Measurements from ENCODE around the gene SLC17A9. TPM values are rescaled to one million over a fixed set of nuclear protein-coding genes. Genes with fewer than 3 reads are reported as not detected.

The SLC17A9 gene
- total and polyA plus RNA-seq, 2 donors (not counting 1 experiment from before 2014, with no cell fraction given): 33.0 to 141 TPM

DNA sequence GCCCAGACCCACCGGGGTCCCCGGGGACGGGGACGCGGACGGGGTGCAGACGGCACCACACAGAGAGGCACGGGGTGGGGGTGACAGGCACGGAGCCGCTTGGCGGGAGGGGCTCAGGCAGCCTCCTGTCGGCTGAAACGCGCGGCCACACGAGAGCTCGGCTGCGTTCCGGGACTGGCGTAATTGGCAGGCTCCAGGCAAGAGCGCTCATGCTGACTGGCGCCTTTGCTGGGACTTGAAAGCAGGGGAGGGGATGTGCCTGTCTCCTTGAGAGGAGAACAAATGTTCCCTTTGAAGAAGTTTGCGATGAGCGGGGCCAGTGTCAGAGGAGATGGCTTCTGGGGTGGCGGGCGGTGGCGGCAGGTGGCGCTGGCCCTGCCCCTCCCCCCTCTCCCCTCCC lies 28.5 kb downstream of the SLC17A9 start:
- peak overlapping the region; percentile 44 for H3K4me2 ChIP-seq (replicated peaks; ENCODE audit: low read depth, low read length, poor library complexity, severe bottlenecking)

More for the DNA sequence above, 28.5 kb downstream of the SLC17A9 start:
- CTCF ChIA-PET: interaction anchor here (0.7 to 3.7 kb wide), 2 partner anchors 8 to 10 kb away, joined by 3 to 24 read pairs; no protein-coding TSS in a partner anchor
- ATAC-seq (ENCODE audit: low read depth) (no peak), DNase-seq (peak; percentile 59)
- Mint-ChIP-seq H3K27ac (no peak overlapping the region), H3K27me3 (peaks cover 53% of the 10 kb centered on the region), H3K4me1 (peaks cover 47% of the 10 kb centered on the region), H3K4me3 (peak overlapping the region; percentile 52), H3K9me3 (ENCODE audit: insufficient read depth) (no peaks in the 10 kb centered on the region)
- Histone ChIP-seq H3K27ac (ENCODE audit: low read length in 2 of 2) (no peak overlapping the region), H3K4me3 (ENCODE audit: control extremely low read depth in 1 of 5, extremely low read depth in 1 of 5, insufficient read depth in 1 of 5, low read depth in 2 of 5, low read length in 4 of 5) (no peak overlapping the region), H4K20me1 (ENCODE audit: control insufficient read depth, insufficient read depth, low read length, poor library complexity, severe bottlenecking) (peaks cover 7% of the 10 kb centered on the region), H2AFZ (ENCODE audit: insufficient read depth, low read depth, low read length, poor library complexity, severe bottlenecking) (no peak overlapping the region), H3K9me3 (ENCODE audit: control extremely low read depth in 1 of 3, control insufficient read depth in 2 of 3, insufficient read depth in 1 of 3, low read length in 2 of 3) (peaks cover 0 to 28% (median 0%) of the 10 kb centered on the region in 3 donors), H3K27me3 (replicated peaks in 1 of 4; ENCODE audit: control extremely low read depth in 1 of 4, control insufficient read depth in 3 of 4, insufficient read depth in 4 of 4, low read length in 3 of 4) (peaks cover 0 to 85% (median 40%) of the 10 kb centered on the region in 4 experiments), H3K36me3 (replicated peaks in 1 of 2; ENCODE audit: control extremely low read depth in 1 of 2, control insufficient read depth in 1 of 2, extremely low read depth in 1 of 2, insufficient read depth in 2 of 2, low read length in 1 of 2) (no peaks in the 10 kb centered on the region), H3K4me1 (ENCODE audit: control insufficient read depth in 2 of 2, insufficient read depth in 2 of 2, low read length in 2 of 2) (peaks cover 53 to 58% of the 10 kb centered on the region in 2 donors), H3K79me2 (ENCODE audit: control insufficient read depth, insufficient read depth, low read length) (no peaks in the 10 kb centered on the region), H3K9ac (ENCODE audit: low read length) (no peak overlapping the region)
- TF ChIP-seq, protein P1, sequence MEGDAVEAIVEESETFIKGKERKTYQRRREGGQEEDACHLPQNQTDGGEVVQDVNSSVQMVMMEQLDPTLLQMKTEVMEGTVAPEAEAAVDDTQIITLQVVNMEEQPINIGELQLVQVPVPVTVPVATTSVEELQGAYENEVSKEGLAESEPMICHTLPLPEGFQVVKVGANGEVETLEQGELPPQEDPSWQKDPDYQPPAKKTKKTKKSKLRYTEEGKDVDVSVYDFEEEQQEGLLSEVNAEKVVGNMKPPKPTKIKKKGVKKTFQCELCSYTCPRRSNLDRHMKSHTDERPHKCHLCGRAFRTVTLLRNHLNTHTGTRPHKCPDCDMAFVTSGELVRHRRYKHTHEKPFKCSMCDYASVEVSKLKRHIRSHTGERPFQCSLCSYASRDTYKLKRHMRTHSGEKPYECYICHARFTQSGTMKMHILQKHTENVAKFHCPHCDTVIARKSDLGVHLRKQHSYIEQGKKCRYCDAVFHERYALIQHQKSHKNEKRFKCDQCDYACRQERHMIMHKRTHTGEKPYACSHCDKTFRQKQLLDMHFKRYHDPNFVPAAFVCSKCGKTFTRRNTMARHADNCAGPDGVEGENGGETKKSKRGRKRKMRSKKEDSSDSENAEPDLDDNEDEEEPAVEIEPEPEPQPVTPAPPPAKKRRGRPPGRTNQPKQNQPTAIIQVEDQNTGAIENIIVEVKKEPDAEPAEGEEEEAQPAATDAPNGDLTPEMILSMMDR (IDR thresholded peaks at IDR 0.05): no peak
- no peak for TF ChIP-seq EZH2 (IDR thresholded peaks at IDR 0.05; ENCODE audit: borderline replicate concordance, insufficient read depth, low read depth, low read length, poor library complexity, severe bottlenecking)
- WGBS (ENCODE audit: insufficient coverage): 4% methylated on average over 22 of the region's 28 CpGs
- intact Hi-C loops (cut with micrococcal nuclease): no loop called here
- POLR2A ChIA-PET: no interaction called here

Measured in B cell (primary cell).